Measurements from ENCODE around the gene PTPRJ.
"Not testable (repeated sequence)": the region's sequence is repeated elsewhere in the genome, so short reads cannot be mapped to it uniquely, and the experiment has no call there.

Gene PTPRJ

GRCh38 chr11:48122246-48122645 lies 141.9 kb downstream of the PTPRJ start:
- peak; percentile 22 for DNase-seq (ENCODE audit: low spot score)

- peak; percentile 17 for DNase-seq (ENCODE audit: low spot score)
These were observed 142.3 kb downstream of the PTPRJ start for GRCh38 chr11:48122656-48123055.

GRCh38 chr11:48123254-48123875 lies 143.0 kb downstream of the PTPRJ start:
- no peak for DNase-seq (ENCODE audit: low spot score)

- peak; percentile 15 for DNase-seq (ENCODE audit: low spot score)
These were observed 143.8 kb downstream of the PTPRJ start for GRCh38 chr11:48123934-48124755.

- DNase-seq (ENCODE audit: low spot score): no peak
These were observed 144.5 kb downstream of the PTPRJ start for GRCh38 chr11:48124880-48125279.

- DNase-seq (ENCODE audit: low spot score): peak; percentile 31
These were observed 145.5 kb downstream of the PTPRJ start for GRCh38 chr11:48125866-48126265.

GRCh38 chr11:48127521-48128183 lies 147.3 kb downstream of the PTPRJ start:
- DNase-seq (ENCODE audit: low spot score): peak; percentile 59

- DNase-seq (ENCODE audit: low spot score): peak; percentile 31
These were observed 149.5 kb downstream of the PTPRJ start for GRCh38 chr11:48129697-48130395.

GRCh38 chr11:48134221-48134922 lies 154.0 kb downstream of the PTPRJ start:
- DNase-seq (ENCODE audit: low spot score): no peak

- DNase-seq (ENCODE audit: low spot score): no peak
These were observed 157.9 kb downstream of the PTPRJ start for GRCh38 chr11:48138222-48138621.

GRCh38 chr11:48139896-48140295 lies 159.5 kb downstream of the PTPRJ start:
- DNase-seq (ENCODE audit: low spot score): not testable (repeated sequence)

GRCh38 chr11:48141475-48142122 lies 161.2 kb downstream of the PTPRJ start:
- no peak for DNase-seq (ENCODE audit: low spot score)

- no peak for DNase-seq (ENCODE audit: low spot score)
These were observed 162.5 kb downstream of the PTPRJ start for GRCh38 chr11:48142889-48143288.

GRCh38 chr11:48148749-48149148 lies 168.4 kb downstream of the PTPRJ start:
- no peak for DNase-seq (ENCODE audit: low spot score)

GRCh38 chr11:48150213-48150612 lies 169.9 kb downstream of the PTPRJ start:
- DNase-seq (ENCODE audit: low spot score): no peak

- no peak for DNase-seq (ENCODE audit: low spot score)
These were observed 173.8 kb downstream of the PTPRJ start for GRCh38 chr11:48154151-48154550.

GRCh38 chr11:48161951-48162884 lies 181.9 kb downstream of the PTPRJ start:
- no peak for DNase-seq (ENCODE audit: low spot score)

GRCh38 chr11:48162885-48163268 lies 182.5 kb downstream of the PTPRJ start:
- DNase-seq (ENCODE audit: low spot score): no peak

GRCh38 chr11:48163360-48164100 lies 183.2 kb downstream of the PTPRJ start:
- no peak for DNase-seq (ENCODE audit: low spot score)

Data from left forelimb (tissue), 1 donor.